Effector memory CD4-positive, alpha-beta T cell (primary cell): ENCODE results near the gene PPP2R3A.
A peak's percentile ranks its signal among the peaks of the same experiment; 100 is the strongest.
"Not testable (repeated sequence)": the region's sequence is repeated elsewhere in the genome, so short reads cannot be mapped to it uniquely, and the experiment has no call there.

Experiments used
- DNase-seq, 3 donors: peaks; one replicate each; pipeline ENCODE4 v3.0.0-alpha.2; 2020
- H3K27ac ChIP-seq: 2 replicates; pipeline ENCODE4 v1.7.0; 2013; ENCODE audit warnings: mild to moderate bottlenecking, low read length, moderate library complexity; ENCODE audit not compliant: insufficient read depth, poor library complexity, severe bottlenecking
- H3K27me3 ChIP-seq: replicated peaks from 2 replicates; pipeline ENCODE4 v1.7.0; 2013; ENCODE audit warnings: mild to moderate bottlenecking, low read length; ENCODE audit not compliant: insufficient read depth, control insufficient read depth, poor library complexity, severe bottlenecking
- H3K36me3 ChIP-seq: 2 replicates; pipeline ENCODE4 v1.7.0; 2013; ENCODE audit warnings: mild to moderate bottlenecking, low read length, moderate library complexity; ENCODE audit not compliant: control insufficient read depth, insufficient read depth
- H3K4me1 ChIP-seq: 2 replicates; pipeline ENCODE4 v1.7.0; 2013; ENCODE audit warnings: low read length, mild to moderate bottlenecking; ENCODE audit not compliant: control insufficient read depth, insufficient read depth, poor library complexity, severe bottlenecking
- H3K4me3 ChIP-seq: 2 replicates; pipeline ENCODE4 v1.7.0; 2013; ENCODE audit warnings: low read length, low read depth, mild to moderate bottlenecking; ENCODE audit not compliant: insufficient read depth, poor library complexity, severe bottlenecking
- H3K9me3 ChIP-seq: 2 replicates; pipeline ENCODE4 v1.7.0; 2013; ENCODE audit warnings: mild to moderate bottlenecking, low read length, moderate library complexity; ENCODE audit not compliant: control insufficient read depth

The PPP2R3A gene

DNA sequence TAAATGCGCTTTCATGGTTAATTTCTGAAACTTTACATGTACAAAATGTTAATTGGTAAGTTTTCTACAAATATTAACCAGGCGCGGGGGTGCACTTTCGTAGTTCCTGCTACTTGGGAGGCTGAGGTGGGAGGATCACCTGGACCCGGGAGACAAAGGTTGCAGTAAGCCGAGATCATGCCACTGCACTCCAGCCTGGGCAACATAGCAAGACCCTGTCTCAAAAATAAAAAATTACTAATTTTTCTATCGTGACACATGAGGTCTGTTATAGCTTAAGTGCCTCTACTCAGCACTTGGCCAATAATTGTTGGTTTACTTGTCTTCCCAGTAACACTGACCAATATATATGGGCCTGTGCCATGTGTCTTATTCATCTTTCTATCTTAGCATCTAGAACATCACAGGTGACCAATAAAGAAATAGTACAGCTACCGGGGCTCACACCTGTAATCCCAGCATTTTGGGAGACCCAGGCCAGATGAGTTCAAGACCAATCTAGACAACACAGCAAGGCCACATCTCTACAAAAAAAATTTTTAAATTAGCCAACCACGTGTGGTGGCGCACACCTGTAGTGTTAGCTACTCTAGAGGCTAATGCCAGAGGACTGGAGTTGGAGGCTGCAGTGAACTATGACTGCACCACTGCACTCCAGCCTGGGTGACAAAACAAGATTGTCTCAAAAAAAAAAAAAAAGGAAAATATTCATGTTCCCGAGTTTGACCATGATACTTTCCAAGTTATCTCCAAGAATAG, 224.5 kb downstream of the PPP2R3A start:
- Histone ChIP-seq H3K27ac (no peak overlapping the region), H3K4me1 (peaks cover 43% of the 10 kb centered on the region), H3K27me3 (no peaks in the 10 kb centered on the region), H3K4me3 (no peak overlapping the region), H3K9me3 (no peaks in the 10 kb centered on the region), H3K36me3 (no peaks in the 10 kb centered on the region)
- DNase-seq, result no peak

DNA sequence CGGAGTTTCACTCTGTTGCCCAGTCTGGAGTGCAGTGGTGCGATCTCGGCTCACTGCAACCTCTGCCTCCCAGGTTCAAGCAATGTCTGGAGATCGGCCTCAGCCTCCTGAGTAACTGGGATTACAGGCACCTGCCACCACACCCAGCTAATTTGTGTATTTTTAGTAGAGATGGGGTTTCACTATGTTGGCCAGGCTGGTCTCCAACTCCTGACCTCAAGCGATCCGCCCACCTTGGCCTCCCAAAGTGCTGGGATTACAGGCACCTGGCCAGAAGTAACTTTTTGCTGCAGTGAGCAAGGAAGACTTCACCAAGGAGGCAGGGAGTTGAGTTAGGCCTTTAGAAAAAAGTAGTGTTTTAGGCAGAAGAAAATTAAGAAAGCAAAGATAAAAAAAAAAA, 226.7 kb downstream of the PPP2R3A start:
- H3K4me1 ChIP-seq, result peaks cover 41% of the 10 kb centered on the region
- peak overlapping the region; percentile 78 for H3K4me3 ChIP-seq
- H3K9me3 ChIP-seq, H3K36me3 ChIP-seq, DNase-seq, H3K27me3 ChIP-seq: not testable (repeated sequence)
- H3K27ac ChIP-seq, result peak overlapping the region; percentile 99

DNA sequence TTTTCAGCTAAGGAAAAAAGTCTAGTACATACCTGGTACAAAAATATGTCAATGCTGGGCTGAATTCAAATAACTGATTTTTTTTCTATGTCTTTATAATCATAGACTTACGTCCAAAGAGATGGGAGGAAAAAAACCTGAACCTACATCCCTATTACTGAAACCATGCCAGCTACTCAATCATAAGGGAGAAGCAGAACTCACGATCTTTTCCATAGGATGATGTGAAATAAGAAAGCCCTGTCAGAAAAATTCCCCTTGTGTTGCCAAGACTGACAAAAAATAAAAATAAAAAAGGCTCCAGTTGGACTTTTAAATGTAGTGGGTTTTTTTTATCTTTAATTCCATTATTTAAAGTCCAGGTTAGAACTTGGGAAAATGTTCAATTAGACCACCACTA, 227.3 kb downstream of the PPP2R3A start:
- peak overlapping the region; percentile 78 for H3K4me3 ChIP-seq
- H3K27ac ChIP-seq, result peak overlapping the region; percentile 99
- no peak for DNase-seq
- no peaks in the 10 kb centered on the region for H3K9me3 ChIP-seq
- no peaks in the 10 kb centered on the region for H3K36me3 ChIP-seq
- no peaks in the 10 kb centered on the region for H3K27me3 ChIP-seq
- peaks cover 38% of the 10 kb centered on the region for H3K4me1 ChIP-seq

DNA sequence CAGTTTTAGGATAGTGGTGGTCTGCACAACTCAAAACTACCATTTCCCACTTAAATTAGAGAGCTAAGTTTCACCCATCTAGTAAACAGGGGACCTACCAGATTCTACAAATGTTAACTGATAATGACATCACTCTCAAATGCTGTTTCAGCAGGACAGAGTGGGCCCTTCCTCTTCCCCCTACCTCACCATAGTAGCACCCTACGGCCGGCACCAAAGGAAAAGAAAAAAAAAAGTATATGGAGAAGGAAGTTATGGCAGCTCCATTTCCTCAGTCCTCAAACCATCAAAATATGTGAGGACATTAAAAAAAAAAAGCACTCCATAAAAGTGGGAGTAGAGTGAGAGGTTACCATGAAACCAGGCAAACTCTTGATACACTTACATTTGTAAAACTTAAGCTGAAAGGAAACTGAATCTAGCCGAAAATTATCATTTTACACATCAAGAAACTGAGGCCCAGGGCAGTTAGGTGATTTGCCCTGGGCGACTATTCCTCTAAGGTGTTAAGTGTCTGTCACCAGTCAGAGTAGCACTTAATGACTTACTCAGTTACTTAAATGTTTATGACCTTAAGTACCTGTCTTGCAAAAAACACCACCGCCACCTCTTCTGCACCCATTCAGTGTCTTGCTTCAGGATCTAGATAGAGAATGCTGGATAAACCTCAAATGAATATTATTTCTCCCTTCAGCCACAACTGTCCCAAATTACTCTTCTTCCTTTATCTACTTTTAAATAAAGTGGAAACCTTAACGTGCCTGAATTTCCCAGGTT, 227.9 kb downstream of the PPP2R3A start:
- H3K9me3 ChIP-seq, result no peaks in the 10 kb centered on the region
- H3K36me3 ChIP-seq, result no peaks in the 10 kb centered on the region
- H3K27me3 ChIP-seq, result no peaks in the 10 kb centered on the region
- DNase-seq, result no peak
- peaks cover 34% of the 10 kb centered on the region for H3K4me1 ChIP-seq
- peak overlapping the region; percentile 99 for H3K27ac ChIP-seq
- H3K4me3 ChIP-seq, result peak overlapping the region; percentile 78

DNA sequence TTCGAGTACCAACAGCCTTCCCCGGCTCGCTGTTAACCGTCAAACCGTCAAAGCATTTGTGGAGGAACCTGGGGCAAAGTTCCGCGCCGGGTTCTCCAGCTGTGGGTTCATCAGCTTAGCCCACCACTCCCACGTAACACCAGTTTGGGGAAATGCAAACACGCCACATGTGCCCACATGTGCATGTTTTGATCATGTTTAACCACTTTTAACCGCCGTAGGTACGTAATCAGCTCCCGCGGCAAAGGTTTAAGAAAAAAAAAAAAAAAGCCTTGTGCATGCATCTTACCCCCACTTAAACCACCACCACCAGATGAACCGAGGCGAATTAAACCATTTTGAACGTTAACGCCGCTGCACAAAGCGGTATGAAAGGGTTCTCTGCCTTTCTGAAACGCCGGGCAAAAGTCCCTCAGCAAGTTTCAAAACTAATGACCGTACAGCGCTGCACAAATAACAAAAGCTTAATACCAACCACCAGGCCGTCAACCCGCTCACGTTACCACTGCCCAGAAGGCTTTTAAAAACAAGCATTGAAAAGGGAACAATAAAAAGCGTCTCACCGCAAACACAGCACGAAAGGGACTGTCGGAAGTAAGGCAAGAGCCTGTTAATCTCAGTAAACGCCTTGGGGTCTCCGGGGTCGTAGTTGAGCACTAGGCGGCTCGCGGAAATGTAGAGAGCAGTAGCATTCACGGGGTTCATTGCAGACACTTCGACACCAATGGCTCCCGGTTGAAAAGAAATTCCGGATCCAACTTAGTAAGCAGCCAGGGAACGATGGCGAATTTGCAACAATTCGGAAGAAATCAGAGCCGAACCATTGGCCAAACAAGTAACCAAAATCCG, 229.1 kb downstream of the PPP2R3A start:
- no peaks in the 10 kb centered on the region for H3K27me3 ChIP-seq

DNA sequence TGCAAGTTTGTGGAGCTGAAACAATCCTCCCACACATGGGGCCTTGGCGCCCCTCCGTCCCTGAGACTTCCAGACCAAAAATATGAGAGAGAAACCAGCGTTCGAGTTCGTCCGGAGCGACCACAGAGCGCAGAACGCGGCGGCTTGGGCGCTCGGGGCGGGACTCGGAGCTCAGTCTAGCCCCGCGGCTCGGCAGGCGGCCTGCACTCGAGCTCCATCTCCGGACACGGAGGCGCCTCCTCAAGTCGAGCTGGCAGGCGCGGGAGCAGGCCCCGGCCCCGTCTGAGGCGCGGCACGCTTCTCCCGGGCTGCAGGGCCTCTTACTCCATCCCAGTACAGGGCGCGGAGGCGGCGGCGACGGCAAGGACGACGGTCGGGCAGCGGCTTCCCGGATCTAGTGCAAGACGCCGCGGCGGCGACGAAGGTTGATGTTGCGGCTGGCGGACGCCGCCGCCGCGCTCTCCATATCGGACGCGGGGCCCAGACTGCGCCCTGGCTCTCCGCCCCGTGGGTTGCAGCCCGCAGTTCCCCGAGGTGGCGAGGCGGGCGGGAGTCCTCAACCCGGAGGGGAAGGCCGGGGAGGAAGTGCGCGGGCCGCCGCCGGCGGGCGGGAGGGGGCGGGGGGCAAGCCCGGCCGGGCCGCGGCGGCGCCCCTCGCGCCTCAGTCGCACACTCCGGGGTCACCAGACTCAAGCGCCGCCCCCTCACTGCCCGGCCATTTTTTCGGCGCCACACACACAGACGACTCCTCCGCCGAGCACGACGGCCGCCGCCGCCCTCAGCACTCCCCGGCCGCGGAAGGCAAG, 229.9 kb downstream of the PPP2R3A start:
- peaks cover 23% of the 10 kb centered on the region for H3K4me1 ChIP-seq
- H3K36me3 ChIP-seq, result no peaks in the 10 kb centered on the region

More for the DNA sequence above, 229.1 kb downstream of the PPP2R3A start:
- Histone ChIP-seq H3K9me3 (no peaks in the 10 kb centered on the region), H3K4me3 (peak overlapping the region; percentile 78), H3K4me1 (peaks cover 30% of the 10 kb centered on the region), H3K36me3 (no peaks in the 10 kb centered on the region), H3K27ac (peak overlapping the region; percentile 99)
- peak; percentile 51 to 74 (median 67) for DNase-seq

DNA sequence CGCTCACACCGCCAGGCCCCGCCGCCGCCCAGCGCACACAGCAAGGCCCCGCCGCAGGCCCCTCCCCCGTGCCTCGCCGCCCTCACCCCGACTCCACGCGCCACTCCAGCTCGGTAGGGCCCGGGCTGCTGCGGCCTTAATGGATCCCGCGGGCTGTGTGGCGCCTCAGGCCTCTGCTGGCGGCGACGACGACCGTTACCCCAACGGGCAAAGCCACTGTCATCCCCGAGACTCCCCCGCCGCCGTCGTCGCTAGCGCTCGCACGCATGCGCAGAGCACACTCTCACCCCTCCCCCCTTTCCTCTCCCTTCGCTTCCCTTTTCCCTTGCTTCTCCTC, 230.5 kb downstream of the PPP2R3A start, which contains the start of gene MSL2:
Gene MSL2, minus strand, starts transcription at position 272 of the 337 bp plus-strand sequence. CDS start 1,222 bp downstream, outside the sequence.
- peak within 1 kb of the TSS; percentile 99 for H3K27ac ChIP-seq
- no peaks in the 10 kb centered on the region for H3K9me3 ChIP-seq
- peaks cover 18% of the 10 kb centered on the region for H3K4me1 ChIP-seq
- peak within 1 kb of the TSS; percentile 78 for H3K4me3 ChIP-seq
- H3K36me3 ChIP-seq, result no peaks in the 10 kb centered on the region
- H3K27me3 ChIP-seq, result no peaks in the 10 kb centered on the region
- no peak for DNase-seq

More for the DNA sequence above, 229.9 kb downstream of the PPP2R3A start:
- DNase-seq, result peak; percentile 76 to 84 (median 80)
- H3K9me3 ChIP-seq, result no peaks in the 10 kb centered on the region
- no peaks in the 10 kb centered on the region for H3K27me3 ChIP-seq
- H3K27ac ChIP-seq, result peak overlapping the region; percentile 99
- H3K4me3 ChIP-seq, result peak overlapping the region; percentile 78

DNA sequence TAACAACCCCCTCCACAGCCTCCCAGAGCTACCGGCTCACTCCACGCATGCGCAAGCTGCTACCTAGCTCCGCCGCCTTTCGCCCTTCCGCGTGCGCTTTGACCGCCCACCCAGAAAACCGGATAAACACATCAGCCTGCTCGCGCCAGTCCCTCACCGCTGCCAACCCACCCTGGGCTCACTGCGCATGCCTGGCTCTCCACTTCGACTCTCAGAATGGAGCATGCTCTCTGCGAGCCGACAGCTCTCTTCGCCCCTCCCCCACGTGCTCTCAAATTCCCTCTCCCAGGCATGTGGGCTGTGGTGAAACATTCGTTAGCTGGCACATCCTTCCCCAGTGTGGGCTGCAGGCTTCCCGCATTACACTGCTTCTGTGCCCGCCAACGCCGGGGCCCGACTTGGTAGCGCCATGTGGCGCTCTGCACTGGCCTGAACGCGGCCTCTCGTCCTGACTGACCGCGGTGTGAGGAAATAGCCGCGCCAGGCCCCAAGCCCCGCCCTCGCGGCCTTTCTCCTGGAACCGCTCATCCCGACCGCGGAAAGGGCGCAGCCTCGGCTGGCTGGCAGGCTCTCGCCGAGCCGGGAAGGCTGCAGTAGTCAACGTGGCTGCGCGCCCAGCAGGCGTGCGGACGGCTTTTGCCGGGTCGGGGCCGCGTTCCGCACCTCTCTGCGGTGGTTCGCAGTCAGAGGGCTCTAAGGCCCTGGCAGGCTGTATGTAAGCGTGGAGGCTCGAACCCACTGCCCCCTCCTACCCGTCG, 231.1 kb downstream of the PPP2R3A start:
- peak overlapping the region; percentile 78 for H3K4me3 ChIP-seq
- H3K27ac ChIP-seq, result peak overlapping the region; percentile 99
- no peaks in the 10 kb centered on the region for H3K36me3 ChIP-seq
- peaks cover 16% of the 10 kb centered on the region for H3K4me1 ChIP-seq
- H3K9me3 ChIP-seq, result no peaks in the 10 kb centered on the region
- DNase-seq, result peak; percentile 94 to 97 (median 97)
- no peaks in the 10 kb centered on the region for H3K27me3 ChIP-seq
